GM19328 (cell line): ENCODE results near the gene DNAJC11.

ENCODE experiments used
- ATAC-seq: cut with Tn5 transposase; IDR thresholded peaks from one replicate; pipeline ENCODE4 v1.9.1; 2021; ENCODE audit warnings: mild to moderate bottlenecking, moderate library complexity; ENCODE audit not compliant: unreplicated experiment

DNAJC11 gene

DNA sequence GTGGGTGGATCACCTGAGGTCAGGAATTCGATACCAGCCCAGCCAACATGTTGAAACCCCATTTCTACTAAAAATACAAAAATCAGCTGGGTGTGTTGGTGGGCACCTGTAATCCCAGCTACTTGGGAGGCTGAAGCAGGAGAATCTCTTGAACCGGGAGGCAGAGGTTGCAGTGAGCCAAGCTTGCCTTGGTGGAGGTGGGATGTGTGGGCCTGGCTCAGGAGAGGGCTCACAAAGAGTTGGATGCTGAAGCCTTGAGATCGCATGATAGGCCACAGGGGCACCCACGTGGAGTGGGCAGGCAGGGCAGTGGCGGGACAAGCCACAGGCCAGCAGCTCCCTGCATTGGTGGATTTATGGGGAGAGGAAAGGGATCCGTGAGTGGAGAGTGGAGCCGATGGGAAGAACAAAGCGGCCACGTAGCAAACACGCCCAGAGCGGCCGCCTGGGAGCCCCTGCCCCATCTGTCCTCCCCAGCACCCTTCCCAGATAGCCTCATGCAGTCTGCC is 72.6 kb downstream of the DNAJC11 start:
- ATAC-seq: no peak

DNA sequence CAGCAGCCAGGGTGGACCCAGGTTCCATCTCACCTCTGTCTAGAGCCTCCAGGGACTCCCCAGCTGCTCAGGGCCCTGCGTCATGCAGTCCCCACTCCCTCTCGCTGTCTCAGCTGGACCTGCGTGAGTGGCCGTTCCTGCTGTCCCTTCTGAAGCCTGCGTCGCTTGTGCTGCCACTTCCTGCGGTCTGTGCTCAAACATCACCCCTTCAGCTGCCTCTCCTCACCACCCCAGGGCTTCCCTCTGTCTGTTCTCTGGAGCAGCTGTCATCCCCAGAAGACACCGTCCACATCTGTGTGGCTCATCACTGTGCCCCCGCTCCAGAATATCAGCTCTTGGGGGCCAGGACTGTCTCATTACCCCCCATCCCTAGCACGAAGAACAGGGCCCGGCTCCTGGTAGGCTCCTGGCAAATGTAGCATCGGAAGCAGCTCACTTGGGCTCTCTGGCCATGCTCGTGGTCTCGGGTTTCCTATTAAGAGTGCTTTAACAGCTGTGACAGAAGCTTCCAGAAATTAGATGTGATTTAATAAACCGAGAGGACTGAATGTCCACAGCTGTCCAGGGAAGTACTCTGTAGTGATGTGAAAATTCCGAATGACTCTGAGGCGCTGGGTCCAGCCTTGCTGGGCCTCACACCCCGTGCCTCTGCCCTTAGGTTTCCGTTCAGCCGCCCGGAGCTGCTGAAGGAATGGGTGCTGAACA is 73.6 kb downstream of the DNAJC11 start:
- no peak for ATAC-seq

DNA sequence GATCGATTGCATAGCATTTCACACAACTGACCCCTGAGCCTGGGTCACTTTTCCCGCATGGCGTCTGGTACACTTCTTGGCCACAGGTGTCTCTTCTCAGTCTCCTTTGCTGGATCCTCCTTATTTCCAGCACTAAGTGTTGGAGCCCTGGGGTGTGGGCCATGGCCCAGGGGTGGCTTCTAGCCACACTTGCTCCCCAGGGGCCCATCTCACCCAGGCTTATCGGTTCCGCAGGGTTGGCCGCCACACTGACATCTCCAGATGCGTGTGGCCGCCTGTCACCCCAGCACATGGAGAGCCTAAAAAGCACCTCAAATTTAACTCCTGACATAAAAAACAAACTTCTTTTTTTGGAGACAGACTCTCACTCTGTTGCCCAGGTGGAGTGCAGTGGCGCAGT is 74.6 kb downstream of the DNAJC11 start:
- no peak for ATAC-seq

DNA sequence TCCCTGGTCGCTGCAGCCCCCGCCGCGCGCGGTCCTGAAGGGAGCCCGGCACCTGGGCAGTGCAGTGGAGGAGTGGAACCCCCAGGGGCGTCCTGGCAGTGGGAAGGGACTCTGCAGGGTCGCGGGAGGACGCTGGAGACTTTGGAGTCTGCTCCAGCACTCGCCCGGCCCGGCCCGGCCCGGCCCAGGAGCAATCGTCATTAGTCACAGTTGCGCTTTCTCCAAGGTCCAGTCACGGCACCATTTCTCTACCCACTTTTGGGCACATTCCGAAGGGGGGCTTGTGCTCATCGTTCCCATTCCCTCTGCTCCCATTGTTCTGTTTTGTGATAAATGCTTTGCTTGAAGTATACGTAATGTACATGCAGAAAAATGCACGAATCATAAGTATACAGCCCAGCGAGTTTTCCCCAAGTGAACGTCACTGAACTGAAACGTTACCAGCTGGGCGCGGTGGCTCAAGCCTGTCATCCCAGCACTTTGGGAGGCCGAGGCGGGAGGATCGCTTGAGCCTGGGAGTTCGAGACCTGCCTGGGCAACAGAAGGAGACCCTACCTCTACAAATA is 75.9 kb downstream of the DNAJC11 start:
- peak; percentile 42 for ATAC-seq

DNA sequence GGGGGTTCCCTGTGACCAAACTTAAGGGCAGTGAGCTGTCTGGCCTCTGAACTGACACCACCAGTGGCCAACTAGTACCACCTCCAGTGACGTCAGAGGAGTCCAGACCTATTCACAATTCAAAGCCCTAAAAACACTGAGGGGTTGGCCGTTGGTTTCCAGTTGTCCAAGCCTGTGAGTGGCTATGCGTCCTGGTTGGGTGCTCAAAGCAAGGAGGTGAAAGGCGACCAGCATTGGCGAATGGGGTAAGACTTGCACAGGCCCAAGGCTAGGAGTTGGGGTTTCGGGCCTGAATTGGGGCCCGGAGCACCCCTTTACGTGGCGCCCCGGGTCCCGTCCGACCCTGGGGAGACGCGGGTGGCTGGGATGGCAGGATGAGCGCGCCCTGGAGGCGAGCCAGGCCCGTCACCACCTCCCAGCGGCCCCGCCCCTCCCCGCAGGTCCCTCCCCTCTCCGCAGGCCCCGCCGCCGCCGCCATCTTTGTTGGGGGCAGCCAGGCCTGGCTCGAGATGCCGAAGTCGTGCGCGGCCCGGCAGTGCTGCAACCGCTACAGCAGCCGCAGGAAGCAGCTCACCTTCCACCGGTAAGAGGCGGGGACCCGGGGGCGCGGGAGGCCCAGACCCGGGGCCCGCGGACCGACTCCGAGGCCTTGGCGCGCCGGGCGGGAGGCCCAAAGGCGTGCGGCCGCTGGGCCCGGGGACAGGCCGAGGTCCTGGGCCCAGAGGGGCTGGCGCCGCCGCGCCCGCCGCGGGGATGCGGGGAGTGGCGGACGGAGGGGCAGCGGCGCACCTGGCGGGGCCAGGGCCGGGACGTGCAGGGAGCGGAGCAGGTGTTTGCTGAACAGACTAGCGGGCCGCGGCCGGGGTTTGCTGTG is 76.7 kb downstream of the DNAJC11 start, which contains the start of gene THAP3:
Gene THAP3, plus strand, starts transcription at position 159 of the 874 bp plus-strand sequence. Its CDS starts 351 bp downstream, at position 510.
- peak; percentile 76 for ATAC-seq

DNA sequence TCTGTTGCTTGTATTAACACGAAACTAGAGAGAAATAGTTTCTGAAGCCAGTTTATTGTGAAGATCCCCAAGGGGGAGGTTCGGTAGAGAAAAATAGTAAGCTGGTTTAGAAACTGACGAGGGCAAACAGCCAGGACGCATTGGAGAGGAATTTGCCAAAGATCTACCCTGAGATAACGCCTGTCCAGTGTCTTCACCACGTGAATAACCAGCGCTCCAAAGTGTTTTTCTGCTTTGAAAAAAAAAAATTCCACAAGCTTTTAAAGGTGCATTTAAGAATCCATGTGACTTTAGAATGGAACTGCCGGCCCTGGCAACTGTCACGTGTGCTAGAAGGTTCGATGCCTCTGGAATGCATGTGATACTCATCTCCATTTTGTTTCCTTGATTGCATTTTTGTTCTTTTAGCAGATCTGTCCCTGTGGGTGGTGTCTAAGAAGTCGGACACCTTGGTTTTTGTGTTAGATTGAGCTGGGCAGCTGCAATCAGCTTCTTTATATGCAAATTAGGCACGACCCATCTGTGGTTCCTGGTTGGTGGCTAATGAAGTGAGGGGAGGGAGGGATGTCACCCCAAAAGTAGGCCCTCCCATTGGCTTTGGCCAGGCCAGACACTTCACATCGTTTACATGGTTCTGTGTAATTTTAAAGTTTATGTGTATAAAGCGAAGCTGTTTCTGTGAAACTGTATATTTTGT is 78.2 kb downstream of the DNAJC11 start:
- no peak for ATAC-seq

DNA sequence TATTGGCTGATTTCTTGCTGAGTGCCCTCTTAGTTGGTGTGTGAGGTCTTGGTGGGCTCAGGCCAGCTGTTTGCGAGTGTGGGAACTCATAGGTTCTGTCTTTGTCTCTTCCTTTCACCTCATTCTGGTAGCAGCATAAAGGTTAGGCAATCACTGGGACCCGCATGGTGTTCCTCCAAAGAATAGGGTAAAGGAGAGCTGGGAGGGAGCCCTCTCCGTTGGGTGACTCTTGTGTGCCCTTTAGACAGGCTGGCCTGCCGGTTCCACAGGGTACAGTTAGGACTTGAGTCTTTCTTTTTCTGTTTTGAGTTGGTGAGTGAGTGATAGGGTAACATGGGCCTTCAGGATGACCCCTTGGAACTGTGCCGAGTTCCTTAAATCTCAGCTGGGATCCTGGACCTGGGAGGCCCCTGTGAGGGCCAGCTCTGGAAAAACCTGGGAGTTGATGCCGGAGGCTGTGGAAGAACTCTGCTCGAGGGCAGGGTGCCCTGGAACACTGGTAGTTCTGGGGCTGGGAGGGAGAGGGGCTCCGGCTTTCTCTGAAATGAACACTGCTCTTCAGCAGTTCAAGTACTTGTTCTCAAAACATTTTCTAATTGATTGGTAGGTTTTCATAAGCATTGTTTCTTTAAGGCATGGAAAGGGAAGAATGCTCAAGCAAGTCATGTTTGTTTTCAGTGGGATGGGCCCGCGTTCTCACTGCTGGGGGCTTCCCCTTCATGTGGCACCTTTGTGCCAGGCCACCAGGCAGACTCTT is 79.0 kb downstream of the DNAJC11 start:
- no peak for ATAC-seq

DNA sequence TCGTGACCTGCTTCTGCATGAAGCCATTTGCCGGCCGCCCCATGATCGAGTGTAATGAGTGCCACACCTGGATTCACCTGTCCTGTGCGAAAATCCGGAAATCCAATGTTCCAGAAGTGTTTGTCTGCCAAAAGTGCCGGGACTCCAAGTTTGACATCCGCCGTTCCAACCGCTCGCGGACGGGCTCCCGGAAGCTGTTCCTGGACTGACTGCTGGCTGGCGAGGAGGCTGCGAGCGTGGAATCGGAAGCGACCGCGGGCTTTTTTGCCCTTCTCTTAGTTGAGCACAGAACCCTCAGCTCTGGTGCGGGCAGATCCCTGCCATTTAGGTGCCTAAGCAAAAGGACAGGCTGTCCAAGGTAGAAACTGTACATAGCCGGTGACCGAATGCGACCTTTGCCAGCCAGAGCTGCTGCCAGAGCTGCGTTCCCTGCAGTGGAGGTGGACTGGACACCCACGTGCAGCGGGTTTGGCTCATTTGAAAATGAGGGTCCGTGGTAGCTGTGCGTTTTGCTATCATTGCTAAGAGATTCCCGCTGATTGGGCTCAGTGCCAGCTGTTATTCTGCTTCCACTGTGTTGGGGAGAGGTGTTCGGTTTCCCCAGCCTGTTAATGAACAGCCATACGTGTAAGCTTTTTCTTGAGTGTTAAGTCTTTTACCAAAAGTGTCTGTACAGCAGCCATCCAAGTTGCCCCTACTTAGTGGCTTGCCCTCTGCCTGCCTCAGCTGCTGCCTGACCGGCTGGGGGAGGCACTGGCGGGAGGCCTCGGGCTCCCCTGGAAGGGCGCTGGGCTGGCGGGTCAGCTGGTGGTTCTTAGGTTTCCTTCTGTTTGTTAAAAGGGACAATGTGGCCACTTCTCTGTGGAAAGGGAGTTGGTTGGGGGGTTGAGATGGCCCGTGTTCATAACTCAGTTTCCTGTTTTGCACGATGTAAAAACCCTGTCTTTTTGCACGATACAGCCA is 79.9 kb downstream of the DNAJC11 start:
- ATAC-seq: no peak

DNA sequence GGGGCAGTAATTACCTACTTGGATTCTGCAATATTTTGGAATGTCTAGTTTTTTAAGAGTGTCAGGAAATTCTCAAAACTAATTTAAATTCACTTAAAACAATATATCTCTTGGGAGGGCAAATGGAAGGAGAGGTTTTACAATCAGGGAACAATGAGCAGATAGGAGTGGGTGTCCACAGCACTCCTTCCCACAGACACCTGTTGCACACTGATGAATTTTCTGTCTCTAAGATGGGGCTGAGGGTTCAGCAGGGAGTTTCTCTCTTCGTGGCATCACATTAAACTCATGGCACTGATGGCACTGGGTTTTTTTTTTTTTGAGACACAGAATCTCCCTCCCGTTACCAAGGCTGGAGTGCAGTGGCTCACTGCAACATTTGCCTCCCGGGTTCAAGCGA is 82.6 kb downstream of the DNAJC11 start:
- no peak for ATAC-seq

DNA sequence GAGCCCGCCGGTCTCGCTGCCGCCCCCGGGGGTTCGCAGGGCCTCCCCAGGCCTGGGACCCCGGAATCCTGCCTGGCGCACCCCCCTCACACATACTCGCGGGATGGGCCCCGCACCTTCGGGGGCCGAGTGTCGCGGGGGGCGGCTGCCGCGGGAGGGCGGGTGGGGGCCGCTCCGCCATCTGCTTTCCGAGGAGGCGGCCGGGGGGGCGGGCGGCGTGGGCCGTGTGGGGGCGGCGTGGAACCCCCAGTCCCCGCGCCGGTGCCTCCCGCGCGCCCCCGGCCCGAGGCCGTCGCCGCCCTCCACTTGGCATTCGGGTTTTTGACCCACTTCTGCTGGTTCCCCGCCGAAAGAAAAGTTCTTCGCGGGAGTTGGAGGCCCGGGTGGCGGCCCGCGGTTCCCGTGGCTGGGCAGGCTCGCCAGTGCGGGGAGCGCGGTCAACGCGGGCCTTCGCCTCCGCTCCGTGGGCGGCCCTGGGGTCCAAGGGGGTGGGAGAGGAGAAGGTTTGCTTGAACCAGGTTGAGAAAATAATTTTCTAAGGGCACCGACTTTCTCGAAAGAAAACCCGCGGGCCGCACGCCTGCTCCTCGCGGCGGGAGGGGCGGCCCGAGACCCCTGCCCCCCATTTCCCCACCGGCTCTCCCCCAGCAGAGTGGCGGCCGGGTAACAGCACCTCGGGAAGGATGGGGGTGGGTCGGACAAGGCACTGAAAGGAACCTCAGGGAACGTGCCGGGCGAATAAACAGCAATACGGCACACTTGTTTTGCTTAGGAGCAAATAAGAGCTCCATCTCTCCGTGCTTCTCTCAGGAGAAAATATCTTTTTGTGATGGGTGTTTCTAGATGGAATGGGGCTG is 86.5 kb downstream of the DNAJC11 start:
- ATAC-seq: no peak

DNA sequence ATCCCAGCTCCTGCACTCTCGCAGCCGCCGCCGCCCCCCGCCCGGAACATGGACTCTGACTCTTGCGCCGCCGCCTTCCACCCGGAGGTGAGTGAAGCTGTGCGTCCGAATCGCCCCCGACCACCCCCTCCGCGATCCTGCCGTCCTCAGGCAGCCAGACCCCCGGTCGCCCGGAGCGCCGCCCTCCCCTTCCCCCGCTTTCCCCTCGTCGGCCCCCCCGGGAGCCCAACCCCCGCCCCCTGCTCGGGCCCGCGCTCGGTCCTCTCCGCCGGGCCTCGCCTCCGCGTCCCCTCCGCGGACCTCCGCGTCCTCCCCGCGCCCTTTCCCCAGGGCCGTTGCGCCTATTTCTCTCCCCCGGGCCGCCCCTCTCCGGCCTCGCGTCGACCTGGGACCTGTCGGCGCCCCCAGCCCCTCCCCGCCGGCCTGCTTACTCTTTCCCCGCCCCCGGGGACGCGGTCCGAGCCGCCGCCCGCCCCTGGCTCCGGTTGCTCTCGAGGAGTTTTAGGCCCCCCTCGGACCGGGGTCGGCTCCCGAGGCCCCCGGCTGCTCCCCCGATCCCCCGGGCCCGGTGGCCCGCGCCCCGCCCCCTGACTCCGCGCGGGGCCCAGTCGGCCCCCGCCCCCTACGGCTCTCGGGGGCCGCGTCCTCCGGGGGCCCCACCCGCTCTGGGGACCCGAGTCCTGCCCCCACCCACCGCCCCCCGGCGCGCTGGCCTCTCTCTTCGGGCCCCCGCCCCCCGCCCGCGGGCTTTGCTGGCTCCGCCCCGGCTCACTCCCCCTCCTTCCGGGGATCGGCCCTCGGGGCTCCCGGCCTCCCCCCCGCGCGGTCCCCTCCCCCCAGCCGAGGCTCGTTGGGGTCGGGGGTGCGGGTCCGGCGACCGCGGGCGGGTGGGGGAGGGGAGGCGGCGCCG is 87.3 kb downstream of the DNAJC11 start:
- no peak for ATAC-seq

DNA sequence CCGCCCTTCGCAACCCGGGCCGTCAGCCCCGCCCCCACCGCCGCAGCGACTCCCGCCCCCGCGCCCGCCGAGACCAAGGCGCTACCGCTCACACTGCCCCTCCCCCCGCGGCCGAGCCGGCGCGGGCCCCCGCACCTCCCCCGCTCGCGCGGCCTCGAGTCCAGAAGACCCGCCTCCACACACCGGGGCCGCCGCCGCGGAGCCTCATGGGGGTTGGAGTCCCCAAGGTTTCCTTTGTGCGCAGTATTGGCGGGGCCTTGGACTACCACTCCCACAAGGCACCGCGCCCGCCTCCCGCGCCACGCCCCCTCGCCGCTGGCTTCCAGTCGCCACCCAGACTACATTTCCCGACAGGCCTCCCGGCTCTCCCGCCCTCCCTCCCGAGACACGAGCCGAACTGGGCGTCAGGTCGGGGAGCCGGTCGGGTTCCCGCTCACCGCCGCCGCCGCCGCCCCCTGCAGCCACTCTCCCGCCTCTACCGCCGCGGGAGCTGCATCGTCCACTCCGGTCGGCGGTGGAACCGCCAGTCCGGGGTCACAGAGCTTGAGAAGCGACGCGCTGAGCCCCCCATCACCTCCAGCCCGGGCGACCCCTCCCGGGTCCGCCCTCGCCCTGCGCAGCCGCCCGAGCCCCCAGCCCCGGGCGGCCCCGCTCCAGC is 88.1 kb downstream of the DNAJC11 start, which contains the start of gene PHF13:
Gene PHF13, plus strand, starts transcription at position 371 of the 658 bp plus-strand sequence. CDS start 336 bp downstream, outside the sequence.
- ATAC-seq: peak; percentile 90

DNA sequence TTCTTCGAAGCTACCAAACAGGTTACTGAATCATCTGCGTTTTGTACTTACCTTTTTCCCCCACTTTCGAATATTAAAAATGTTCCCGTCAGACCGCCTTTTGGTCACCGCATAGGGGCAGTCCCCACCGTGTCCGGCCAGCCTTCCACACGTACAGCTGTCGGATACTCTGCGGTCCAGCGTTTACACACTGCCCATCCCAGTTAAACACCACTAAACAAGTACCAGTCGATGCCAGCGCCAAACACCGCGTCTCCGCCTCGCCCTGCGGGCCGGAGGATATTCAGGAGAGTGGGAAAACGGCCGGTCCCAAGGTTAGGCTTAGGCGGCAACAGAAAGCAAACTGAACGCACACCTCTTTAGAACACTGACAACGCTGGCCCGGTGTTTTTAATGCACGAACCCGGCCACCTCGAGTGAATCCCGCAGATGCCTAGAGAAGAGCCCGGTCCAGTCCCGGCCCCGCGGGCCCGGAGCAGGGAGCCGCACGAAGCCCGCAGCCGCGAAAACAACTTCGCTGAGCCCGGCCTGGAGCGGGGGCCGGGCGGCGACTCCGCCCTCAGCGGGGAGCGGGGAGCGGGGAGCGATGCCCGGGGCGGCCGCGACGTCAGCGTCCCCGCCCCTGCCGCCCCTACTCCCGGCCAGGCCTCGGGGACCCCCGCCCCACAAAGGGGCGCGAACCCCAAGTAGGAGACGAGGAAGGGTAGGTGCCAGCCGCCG is 88.8 kb downstream of the DNAJC11 start:
- peak; percentile 31 for ATAC-seq

DNA sequence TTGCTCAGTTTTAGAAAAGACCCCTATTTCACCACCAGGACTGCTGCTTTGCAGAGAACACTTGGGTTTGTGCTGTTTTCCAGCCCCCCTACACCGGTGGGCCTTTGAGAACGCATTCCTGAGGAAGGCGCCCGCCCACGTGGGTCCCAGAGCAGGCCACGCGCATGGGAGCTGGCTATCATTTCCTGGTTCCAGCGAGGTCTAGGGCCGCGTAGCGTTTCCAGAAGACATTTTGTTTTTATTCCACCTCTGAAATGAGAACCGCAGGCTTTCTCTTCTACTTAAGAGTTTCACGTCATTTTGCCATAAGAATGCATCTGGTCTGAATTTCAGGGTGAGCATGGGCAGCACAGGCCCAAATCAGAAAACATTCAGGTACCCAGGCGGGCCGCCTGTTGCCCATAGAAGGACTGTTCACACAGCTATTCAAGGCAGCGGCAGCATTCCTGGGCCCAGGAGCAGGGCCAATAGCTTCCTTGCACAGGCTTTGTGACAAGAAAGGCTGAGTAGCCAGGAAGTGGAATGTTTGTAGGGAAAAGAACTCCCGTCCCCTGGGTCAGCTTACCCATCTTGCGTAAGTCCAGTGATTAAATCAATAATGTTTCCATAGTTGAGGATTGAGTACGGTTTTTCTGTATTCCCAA is 97.6 kb downstream of the DNAJC11 start:
- no peak for ATAC-seq

DNA sequence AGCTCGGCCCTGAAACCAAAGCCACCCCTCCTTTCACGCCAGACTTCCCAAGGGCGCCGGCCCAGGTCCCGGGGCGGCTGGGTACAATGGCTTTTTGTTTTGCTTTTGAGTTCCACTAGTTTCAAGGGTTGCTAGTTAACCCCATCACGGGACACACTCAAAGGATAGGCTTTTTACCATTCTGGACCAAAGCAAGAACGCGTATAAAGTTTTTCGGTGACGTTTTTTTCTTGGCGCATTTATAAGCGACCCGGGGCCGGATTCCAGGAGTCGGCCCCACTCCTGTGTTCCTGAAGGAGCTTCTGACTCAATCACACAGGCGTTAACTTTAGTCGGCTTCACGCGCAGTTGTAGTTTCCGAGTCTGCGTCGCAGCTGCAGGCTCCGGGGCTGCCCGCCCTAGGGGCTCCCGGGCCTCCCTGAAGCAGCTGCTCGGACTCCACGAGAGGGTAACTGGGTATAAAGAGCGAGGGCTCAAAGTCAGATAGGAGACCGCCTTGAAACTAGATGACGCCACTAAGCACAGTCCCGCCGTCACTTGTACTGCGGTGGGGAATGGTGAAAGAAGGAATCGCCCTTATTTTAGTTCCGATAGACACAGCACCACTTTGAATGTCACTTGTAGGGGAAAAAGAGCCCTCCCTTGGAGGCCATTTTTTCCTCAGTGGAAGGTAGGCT is 98.2 kb downstream of the DNAJC11 start:
- peak; percentile 24 for ATAC-seq
